Activated naive CD8-positive, alpha-beta T cell treated with anti-CD3 and anti-CD28 coated beads for 36 hours (primary cell): ENCODE data around the gene PROX1. TPM values are rescaled to one million over a fixed set of nuclear protein-coding genes. Genes with fewer than 3 reads are reported as not detected.

Experiments
- DNase-seq: peaks from one replicate; pipeline ENCODE4 v3.0.0; 2021
- H3K27ac Mint-ChIP-seq: one replicate; pipeline ENCODE4 v1.8.0; 2022; ENCODE audit warnings: mild to moderate bottlenecking, moderate library complexity, mixed read lengths
- H3K27me3 Mint-ChIP-seq: one replicate; pipeline ENCODE4 v1.8.0; 2022; ENCODE audit warnings: mild to moderate bottlenecking, mixed read lengths
- H3K36me3 Mint-ChIP-seq: one replicate; pipeline ENCODE4 v1.8.0; 2021; ENCODE audit warnings: mild to moderate bottlenecking, mixed read lengths
- H3K4me1 Mint-ChIP-seq: one replicate; pipeline ENCODE4 v1.8.0; 2021; ENCODE audit warnings: mixed read lengths
- H3K4me3 Mint-ChIP-seq: one replicate; pipeline ENCODE4 v1.8.0; 2022; ENCODE audit warnings: mild to moderate bottlenecking, moderate library complexity, mixed read lengths
- H3K9me3 Mint-ChIP-seq: one replicate; pipeline ENCODE4 v1.8.0; 2022; ENCODE audit warnings: mixed read lengths
- total RNA-seq, 2 experiments: library from RNA; stranded (reverse); gene quantifications; one replicate each; pipeline ENCODE4 v1.2.3, GENCODE V29; 2021

Gene PROX1
- total RNA-seq, 2 experiments from 2014 or later, result not detected

DNA sequence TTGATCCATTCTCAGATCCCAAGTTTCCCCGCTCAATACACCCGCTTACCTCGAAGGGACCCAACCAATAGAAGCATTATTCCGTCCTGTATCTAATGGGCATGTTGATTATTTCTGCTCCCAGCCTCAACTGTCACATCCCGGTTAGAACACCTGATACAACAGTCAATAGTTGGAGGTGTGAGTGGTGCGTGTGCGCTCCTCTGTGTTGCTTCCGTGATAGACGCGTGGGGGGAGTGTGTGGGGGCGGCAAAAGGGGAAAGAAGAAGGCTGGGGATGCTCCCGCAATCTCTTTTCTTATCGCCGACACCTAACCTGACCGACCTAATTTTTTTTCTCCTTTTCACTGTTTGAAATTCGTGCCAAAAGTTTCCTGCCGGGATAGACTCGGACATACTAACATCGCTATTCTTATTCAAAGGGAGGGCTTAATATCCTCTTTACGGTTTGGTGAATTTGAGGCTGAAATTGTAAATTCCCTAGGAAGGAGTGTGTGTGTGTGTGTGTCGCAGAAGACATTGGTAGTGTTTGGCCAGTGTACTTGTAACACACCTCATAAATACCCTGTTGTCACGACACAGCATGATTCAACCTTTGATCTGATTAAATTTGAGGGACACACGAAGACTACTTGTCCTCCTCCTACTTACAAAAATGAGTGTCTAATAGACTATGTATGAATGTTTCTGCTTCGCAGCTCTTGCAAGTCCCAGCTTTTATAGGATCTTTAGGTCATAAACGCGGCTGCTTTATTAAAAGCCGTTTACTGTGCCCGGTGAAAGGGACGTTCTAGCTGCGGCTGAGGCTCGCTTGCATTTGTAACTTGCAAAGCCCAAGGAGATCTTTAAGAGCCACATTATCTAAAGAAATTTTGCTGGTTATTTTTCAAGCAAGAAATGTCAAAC is 1.5 kb upstream of the PROX1 start:
- Mint-ChIP-seq H3K27me3 (peaks cover 96% of the 10 kb centered on the region), H3K4me3 (no peak overlapping the region), H3K4me1 (peaks cover 35% of the 10 kb centered on the region), H3K9me3 (peaks cover 4% of the 10 kb centered on the region), H3K27ac (no peak overlapping the region), H3K36me3 (peaks cover 7% of the 10 kb centered on the region)
- no peak for DNase-seq

DNA sequence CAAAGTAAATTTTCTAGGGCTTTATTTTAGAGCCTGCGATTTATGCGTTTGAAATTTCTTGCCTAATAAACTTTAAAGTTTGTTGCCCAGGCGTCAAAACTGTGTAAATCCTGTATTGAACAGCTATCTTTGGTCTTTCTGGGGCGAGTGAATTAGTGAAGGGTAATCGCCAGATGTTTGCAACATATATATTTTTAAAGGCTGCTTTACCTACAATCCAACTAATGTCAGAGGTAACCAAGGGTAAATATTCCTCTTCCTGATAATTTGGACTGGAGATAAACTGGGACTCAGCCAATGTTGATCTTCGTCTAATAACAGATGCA is 885 bp upstream of the PROX1 start:
- H3K4me3 Mint-ChIP-seq, result no peak overlapping the region
- peaks cover 4% of the 10 kb centered on the region for H3K9me3 Mint-ChIP-seq
- no peak for DNase-seq
- H3K36me3 Mint-ChIP-seq, result peaks cover 7% of the 10 kb centered on the region
- peaks cover 95% of the 10 kb centered on the region for H3K27me3 Mint-ChIP-seq
- H3K4me1 Mint-ChIP-seq, result peaks cover 35% of the 10 kb centered on the region
- no peak overlapping the region for H3K27ac Mint-ChIP-seq

DNA sequence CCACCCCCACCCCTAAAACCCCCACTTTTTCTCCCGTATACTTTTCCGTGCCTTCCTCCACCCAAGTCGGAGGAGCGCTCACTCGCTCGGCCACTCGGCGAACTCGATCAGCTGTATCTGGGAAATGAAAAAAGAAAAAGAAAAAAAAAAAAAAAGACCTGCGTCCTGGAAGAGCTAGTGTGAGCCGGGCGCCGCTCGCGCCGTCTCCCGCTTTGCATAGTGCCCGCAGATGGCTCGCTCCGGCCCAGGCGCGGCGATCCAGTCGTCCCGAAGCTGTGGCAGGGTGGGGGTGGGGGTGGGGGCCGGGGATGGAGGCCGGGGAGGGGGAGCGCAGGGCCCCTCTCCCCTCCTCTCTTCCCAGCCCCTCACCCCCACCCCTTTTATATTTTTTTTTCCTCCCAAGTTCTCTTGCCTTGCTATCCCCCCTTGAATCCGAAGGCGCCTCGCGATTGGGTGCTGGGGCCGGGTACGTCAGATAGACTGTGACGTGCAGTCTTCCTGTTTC is 299 bp upstream of the PROX1 start:
- Mint-ChIP-seq H3K27ac (no peak overlapping the region), H3K36me3 (peaks cover 7% of the 10 kb centered on the region)

DNA sequence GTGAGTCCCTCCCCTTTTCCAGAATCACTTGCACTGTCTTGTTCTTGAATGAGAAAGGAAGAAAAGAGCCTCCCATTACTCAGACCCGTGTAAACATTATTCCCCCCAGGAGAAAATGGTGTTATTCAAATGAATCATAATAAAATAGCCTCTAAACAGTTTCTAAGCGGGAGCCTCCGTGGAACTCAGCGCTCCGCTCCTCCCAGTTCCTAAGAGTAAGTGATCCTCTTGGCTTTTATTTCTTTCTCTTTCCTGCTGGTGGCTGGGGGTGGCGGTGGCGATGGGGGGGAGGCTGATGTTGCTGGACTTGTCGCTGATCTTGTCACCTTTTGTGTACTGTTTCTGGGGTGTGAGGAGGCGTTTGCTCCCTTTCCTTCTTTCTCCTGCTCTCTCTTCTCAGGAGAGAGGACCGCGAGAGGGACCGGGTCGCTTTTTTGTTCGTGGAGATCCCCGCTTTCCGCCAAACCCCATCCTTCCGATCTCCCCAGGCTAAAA is 781 bp downstream of the PROX1 start:
- Mint-ChIP-seq H3K36me3 (peaks cover 7% of the 10 kb centered on the region), H3K4me1 (peaks cover 35% of the 10 kb centered on the region), H3K27ac (no peak overlapping the region), H3K9me3 (peaks cover 2% of the 10 kb centered on the region), H3K4me3 (peak overlapping the region; percentile 88), H3K27me3 (peaks cover 97% of the 10 kb centered on the region)
- DNase-seq, result no peak

More for the DNA sequence above, 299 bp upstream of the PROX1 start:
- peaks cover 2% of the 10 kb centered on the region for H3K9me3 Mint-ChIP-seq
- H3K27me3 Mint-ChIP-seq, result peaks cover 95% of the 10 kb centered on the region
- peak overlapping the region; percentile 88 for H3K4me3 Mint-ChIP-seq
- DNase-seq, result peak; percentile 40
- peaks cover 35% of the 10 kb centered on the region for H3K4me1 Mint-ChIP-seq

DNA sequence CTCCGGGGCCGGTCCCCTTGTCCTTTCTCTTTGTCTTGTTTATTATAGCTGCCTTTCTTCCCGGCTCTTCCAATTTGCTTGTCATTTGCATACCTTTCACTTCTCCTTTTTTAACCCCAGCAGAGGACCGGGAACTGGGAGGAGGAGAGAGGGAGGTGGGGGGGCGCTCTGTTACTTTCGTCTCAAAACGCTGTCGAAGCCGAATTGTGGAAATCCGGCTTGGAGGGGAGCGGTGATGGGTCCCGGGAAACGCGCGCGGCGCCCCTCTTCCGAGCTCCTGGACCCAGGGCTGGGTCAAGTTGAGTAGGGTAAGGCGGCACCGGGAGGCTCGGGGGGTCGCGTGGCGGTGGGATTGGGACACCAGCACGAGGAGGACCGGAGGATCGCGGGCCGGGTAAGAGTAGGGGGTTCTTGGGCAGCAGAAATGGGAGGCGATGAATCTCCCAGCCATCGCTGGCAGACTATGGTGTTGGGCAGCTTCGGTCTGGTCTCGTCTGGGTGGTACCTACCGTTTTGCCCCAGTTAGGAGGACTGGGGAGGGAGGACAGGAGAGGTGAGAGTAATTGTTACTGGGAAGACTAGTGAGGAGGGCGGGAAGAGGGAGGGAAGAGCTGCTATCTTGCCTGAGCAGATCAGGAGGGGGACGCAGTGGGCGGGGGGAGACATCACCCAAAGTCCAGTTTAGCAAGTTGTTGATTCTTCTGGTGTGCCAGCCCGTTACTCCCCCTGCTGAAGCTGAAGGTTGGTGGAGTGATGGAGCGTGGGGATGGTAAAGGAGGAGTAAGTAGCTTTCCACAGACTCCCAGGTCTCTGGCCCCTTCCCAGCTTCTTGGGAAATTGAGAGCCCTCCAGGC is 1.5 kb downstream of the PROX1 start:
- peaks cover 35% of the 10 kb centered on the region for H3K4me1 Mint-ChIP-seq
- H3K9me3 Mint-ChIP-seq, result peaks cover 2% of the 10 kb centered on the region
- no peak overlapping the region for H3K27ac Mint-ChIP-seq
- peaks cover 7% of the 10 kb centered on the region for H3K36me3 Mint-ChIP-seq
- peak overlapping the region; percentile 88 for H3K4me3 Mint-ChIP-seq
- DNase-seq, result no peak
- peaks cover 90% of the 10 kb centered on the region for H3K27me3 Mint-ChIP-seq

DNA sequence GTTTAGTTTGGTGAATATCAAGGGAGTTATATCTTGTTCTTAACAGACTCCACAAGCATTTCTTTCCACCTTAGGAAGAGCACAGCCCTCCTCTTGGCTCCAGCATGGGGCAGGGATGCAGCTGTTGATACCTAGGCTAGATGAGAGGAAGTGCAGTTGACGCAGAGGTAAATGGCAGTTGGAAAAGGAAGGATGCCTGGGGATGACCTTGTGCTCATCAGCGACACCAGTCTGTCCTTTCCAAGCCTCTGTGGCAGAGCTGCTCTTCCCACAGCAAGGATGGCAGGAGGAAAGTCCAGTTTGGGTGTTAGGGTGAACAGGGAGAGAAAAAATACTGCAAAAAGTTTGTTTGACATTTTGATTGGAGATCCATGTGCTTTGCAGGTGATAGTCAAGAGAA is 6.2 kb downstream of the PROX1 start:
- no peak overlapping the region for H3K27ac Mint-ChIP-seq
- peaks cover 50% of the 10 kb centered on the region for H3K27me3 Mint-ChIP-seq
- peaks cover 3% of the 10 kb centered on the region for H3K9me3 Mint-ChIP-seq
- DNase-seq, result no peak
- no peaks in the 10 kb centered on the region for H3K36me3 Mint-ChIP-seq
- H3K4me1 Mint-ChIP-seq, result peaks cover 6% of the 10 kb centered on the region
- H3K4me3 Mint-ChIP-seq, result no peak overlapping the region

DNA sequence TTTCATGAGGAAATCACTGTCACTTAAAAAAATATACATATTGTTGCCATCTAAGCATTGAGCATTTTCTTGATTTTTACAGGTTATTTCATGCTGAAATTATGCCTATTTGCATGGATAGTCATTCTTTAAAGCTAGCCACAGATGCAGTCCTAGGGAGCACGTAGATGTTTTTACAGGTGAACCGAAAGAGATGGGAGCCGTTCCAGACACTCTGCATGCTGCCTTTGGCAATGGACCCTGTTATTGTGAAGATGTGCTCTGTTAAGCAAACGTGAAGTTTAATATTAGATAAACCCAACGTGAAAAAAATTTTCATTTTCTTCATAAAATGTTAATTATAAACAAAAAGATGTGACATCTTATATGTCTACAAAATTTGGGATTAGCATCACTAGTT is 7.1 kb downstream of the PROX1 start:
- H3K9me3 Mint-ChIP-seq, result peaks cover 3% of the 10 kb centered on the region
- no peak for DNase-seq
- peaks cover 42% of the 10 kb centered on the region for H3K27me3 Mint-ChIP-seq
- H3K27ac Mint-ChIP-seq, result no peak overlapping the region
- H3K36me3 Mint-ChIP-seq, result no peaks in the 10 kb centered on the region
- H3K4me3 Mint-ChIP-seq, result no peak overlapping the region
- H3K4me1 Mint-ChIP-seq, result no peaks in the 10 kb centered on the region

DNA sequence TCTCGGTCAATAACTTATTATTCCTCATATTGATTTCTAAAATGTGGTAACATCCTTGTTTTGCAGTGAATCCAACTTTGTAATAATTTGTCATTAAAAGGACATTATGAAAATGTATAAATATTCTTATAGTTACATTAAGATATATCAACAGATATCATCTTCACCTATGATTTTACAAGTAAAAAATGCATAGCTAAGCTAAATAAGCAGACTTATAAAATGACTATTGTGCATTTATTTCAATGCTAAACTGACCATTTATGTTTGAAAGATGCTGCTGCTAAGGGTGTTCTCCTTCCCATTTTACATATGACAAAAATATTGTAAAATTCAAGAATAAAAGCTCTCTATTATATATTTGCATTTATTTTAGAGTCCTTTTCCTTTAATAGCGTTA is 7.8 kb downstream of the PROX1 start:
- Mint-ChIP-seq H3K4me1 (no peaks in the 10 kb centered on the region), H3K9me3 (peaks cover 3% of the 10 kb centered on the region), H3K27me3 (peaks cover 35% of the 10 kb centered on the region), H3K36me3 (no peaks in the 10 kb centered on the region), H3K27ac (no peak overlapping the region), H3K4me3 (no peak overlapping the region)
- DNase-seq, result no peak

DNA sequence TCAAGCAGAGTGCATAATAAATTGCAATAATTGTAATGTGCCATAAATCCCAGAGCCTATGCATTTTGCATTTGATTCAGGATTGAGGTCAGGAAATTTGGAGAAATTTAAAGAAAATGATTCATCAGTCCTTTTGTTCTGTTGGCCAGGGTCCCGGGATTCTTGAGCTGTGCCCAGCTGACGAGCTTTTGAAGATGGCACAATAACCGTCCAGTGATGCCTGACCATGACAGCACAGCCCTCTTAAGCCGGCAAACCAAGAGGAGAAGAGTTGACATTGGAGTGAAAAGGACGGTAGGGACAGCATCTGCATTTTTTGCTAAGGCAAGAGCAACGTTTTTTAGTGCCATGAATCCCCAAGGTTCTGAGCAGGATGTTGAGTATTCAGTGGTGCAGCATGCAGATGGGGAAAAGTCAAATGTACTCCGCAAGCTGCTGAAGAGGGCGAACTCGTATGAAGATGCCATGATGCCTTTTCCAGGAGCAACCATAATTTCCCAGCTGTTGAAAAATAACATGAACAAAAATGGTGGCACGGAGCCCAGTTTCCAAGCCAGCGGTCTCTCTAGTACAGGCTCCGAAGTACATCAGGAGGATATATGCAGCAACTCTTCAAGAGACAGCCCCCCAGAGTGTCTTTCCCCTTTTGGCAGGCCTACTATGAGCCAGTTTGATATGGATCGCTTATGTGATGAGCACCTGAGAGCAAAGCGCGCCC is 8.7 kb downstream of the PROX1 start:
- H3K4me3 Mint-ChIP-seq, result no peak overlapping the region
- H3K4me1 Mint-ChIP-seq, result no peaks in the 10 kb centered on the region
- no peak overlapping the region for H3K27ac Mint-ChIP-seq
- H3K9me3 Mint-ChIP-seq, result peaks cover 3% of the 10 kb centered on the region
- H3K27me3 Mint-ChIP-seq, result peaks cover 27% of the 10 kb centered on the region
- no peak for DNase-seq
- H3K36me3 Mint-ChIP-seq, result no peaks in the 10 kb centered on the region

DNA sequence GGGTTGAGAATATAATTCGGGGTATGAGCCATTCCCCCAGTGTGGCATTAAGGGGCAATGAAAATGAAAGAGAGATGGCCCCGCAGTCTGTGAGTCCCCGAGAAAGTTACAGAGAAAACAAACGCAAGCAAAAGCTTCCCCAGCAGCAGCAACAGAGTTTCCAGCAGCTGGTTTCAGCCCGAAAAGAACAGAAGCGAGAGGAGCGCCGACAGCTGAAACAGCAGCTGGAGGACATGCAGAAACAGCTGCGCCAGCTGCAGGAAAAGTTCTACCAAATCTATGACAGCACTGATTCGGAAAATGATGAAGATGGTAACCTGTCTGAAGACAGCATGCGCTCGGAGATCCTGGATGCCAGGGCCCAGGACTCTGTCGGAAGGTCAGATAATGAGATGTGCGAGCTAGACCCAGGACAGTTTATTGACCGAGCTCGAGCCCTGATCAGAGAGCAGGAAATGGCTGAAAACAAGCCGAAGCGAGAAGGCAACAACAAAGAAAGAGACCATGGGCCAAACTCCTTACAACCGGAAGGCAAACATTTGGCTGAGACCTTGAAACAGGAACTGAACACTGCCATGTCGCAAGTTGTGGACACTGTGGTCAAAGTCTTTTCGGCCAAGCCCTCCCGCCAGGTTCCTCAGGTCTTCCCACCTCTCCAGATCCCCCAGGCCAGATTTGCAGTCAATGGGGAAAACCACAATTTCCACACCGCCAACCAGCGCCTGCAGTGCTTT is 9.4 kb downstream of the PROX1 start:
- H3K4me1 Mint-ChIP-seq, result no peaks in the 10 kb centered on the region
- peaks cover 20% of the 10 kb centered on the region for H3K27me3 Mint-ChIP-seq
- no peak overlapping the region for H3K4me3 Mint-ChIP-seq
- DNase-seq, result no peak
- H3K27ac Mint-ChIP-seq, result no peak overlapping the region
- H3K9me3 Mint-ChIP-seq, result peaks cover 3% of the 10 kb centered on the region
- H3K36me3 Mint-ChIP-seq, result no peaks in the 10 kb centered on the region

DNA sequence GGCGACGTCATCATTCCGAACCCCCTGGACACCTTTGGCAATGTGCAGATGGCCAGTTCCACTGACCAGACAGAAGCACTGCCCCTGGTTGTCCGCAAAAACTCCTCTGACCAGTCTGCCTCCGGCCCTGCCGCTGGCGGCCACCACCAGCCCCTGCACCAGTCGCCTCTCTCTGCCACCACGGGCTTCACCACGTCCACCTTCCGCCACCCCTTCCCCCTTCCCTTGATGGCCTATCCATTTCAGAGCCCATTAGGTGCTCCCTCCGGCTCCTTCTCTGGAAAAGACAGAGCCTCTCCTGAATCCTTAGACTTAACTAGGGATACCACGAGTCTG is 10.0 kb downstream of the PROX1 start:
- peaks cover 3% of the 10 kb centered on the region for H3K9me3 Mint-ChIP-seq

DNA sequence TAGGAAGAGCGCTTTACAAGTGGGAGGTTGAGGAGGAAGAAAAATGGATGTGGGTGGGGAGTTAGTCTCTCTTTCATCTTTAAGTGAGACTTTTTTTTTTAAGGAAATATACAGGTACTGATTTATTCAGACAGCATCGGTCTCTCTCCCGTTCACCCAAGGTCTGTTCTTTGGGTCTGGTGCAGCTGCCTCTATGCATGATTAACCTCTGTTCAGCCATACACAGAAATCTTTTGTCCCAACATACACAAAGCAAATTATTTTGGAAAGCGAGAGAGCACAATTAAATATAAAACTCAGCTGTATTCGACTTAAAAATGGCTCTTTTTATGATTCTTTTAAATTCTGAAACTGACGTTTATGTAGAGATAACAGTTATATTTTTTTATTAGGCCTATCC is 11.0 kb downstream of the PROX1 start:
- peaks cover 3% of the 10 kb centered on the region for H3K9me3 Mint-ChIP-seq
- H3K27me3 Mint-ChIP-seq, result peaks cover 9% of the 10 kb centered on the region
- H3K27ac Mint-ChIP-seq, result no peak overlapping the region
- no peaks in the 10 kb centered on the region for H3K36me3 Mint-ChIP-seq
- H3K4me1 Mint-ChIP-seq, result no peaks in the 10 kb centered on the region
- no peak for DNase-seq
- no peak overlapping the region for H3K4me3 Mint-ChIP-seq

More for the DNA sequence above, 10.0 kb downstream of the PROX1 start:
- no peak overlapping the region for H3K27ac Mint-ChIP-seq
- peaks cover 15% of the 10 kb centered on the region for H3K27me3 Mint-ChIP-seq
- no peaks in the 10 kb centered on the region for H3K36me3 Mint-ChIP-seq
- H3K4me1 Mint-ChIP-seq, result no peaks in the 10 kb centered on the region
- H3K4me3 Mint-ChIP-seq, result no peak overlapping the region
- DNase-seq, result no peak

DNA sequence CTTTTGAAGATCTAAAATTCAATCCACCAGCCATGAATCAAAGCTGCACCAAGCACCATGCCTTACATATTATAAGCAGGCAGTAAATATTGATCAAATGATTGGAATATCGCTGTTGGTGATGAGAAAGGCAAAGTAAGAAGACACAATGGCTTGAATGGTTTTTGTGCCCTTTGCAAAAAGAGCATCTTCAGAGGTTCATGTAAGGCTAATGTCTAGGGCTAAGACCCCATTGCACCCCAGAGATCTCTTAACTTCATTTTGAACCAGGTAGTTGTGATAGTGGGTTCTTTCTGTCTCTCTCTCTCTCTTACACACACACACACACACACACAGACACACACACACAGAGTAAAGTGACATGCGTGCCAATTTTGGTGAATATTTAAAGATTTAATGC is 12.0 kb downstream of the PROX1 start:
- Mint-ChIP-seq H3K4me1 (no peaks in the 10 kb centered on the region), H3K9me3 (peaks cover 3% of the 10 kb centered on the region), H3K4me3 (no peak overlapping the region), H3K27me3 (peaks cover 9% of the 10 kb centered on the region), H3K27ac (no peak overlapping the region), H3K36me3 (no peaks in the 10 kb centered on the region)
- DNase-seq, result no peak

DNA sequence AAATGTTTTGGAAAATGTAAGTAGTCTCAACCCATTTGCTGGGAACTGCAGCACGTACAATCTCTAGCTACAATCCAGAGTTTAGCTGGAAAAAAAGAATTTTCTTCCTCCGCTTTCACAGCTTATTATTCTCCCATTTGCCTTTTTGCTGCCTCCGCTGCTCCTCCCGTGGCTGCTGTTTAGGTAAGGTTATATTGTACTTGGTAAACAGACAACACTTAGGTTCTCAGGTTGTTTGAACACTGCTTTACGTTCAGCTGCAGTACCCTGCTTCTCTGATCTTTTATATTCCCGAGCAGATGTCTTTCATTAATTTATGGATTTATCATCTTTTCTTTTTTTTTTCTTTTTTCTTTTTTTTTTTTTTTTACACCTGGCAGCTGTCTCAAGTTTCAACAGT is 14.3 kb downstream of the PROX1 start:
- no peaks in the 10 kb centered on the region for H3K4me1 Mint-ChIP-seq
- no peak overlapping the region for H3K27ac Mint-ChIP-seq
- H3K27me3 Mint-ChIP-seq, result peaks cover 9% of the 10 kb centered on the region
- no peaks in the 10 kb centered on the region for H3K36me3 Mint-ChIP-seq
- H3K9me3 Mint-ChIP-seq, result no peaks in the 10 kb centered on the region
- DNase-seq, result no peak
- H3K4me3 Mint-ChIP-seq, result no peak overlapping the region
